HL-60 (cell line): ENCODE results near the gene ANKRD44.

ENCODE experiments used
- GABPA ChIP-seq: IDR thresholded peaks from 2 replicates; pipeline ENCODE4 v1.6.1; 2012; ENCODE audit warnings: low read depth
- POLR2AphosphoS5 ChIP-seq: IDR thresholded peaks from 2 replicates; pipeline ENCODE4 v1.6.1; 2012; ENCODE audit warnings: low read depth
- TF ChIP-seq, protein P1 (sequence below): IDR thresholded peaks from one replicate; pipeline ENCODE4 v1.5.1; 2011; ENCODE audit warnings: low read length, control low read depth, inconsistent platforms; ENCODE audit not compliant: insufficient read depth

GRCh38 chr2:197152451-197153228 is 157.9 kb downstream of the ANKRD44 start:
- TF ChIP-seq GABPA (no peak), POLR2AphosphoS5 (0 out of 2 replicates have a peak, but pooled peaks have one; percentile 22)
- TF ChIP-seq, protein P1, sequence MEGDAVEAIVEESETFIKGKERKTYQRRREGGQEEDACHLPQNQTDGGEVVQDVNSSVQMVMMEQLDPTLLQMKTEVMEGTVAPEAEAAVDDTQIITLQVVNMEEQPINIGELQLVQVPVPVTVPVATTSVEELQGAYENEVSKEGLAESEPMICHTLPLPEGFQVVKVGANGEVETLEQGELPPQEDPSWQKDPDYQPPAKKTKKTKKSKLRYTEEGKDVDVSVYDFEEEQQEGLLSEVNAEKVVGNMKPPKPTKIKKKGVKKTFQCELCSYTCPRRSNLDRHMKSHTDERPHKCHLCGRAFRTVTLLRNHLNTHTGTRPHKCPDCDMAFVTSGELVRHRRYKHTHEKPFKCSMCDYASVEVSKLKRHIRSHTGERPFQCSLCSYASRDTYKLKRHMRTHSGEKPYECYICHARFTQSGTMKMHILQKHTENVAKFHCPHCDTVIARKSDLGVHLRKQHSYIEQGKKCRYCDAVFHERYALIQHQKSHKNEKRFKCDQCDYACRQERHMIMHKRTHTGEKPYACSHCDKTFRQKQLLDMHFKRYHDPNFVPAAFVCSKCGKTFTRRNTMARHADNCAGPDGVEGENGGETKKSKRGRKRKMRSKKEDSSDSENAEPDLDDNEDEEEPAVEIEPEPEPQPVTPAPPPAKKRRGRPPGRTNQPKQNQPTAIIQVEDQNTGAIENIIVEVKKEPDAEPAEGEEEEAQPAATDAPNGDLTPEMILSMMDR: no peak
